MCF 10A (cell line): ENCODE results near the gene PIPOX. TPM values are rescaled to one million over a fixed set of nuclear protein-coding genes. Genes with fewer than 3 reads are reported as not detected.

Experiments
- BruUV-seq: library from RNA; stranded (reverse); fragments of 400-500 nt; replicated peaks from 2 replicates; lab custom pipeline; 2021; lab: Mats Ljungman, UMichigan
- CTCF ChIA-PET: fragments of 300-600 bp; sonication (Branson Sonifier 250); formaldehyde crosslinking; extraction: SDS; loops from one replicate; lab custom pipeline; 2021; ENCODE audit warnings: antibody characterized with exemption, inconsistent platforms; lab: Yijun Ruan, JAX
- POLR2A ChIA-PET: fragments of 300-600, 350-650 bp; sonication (Branson Sonifier 250); formaldehyde crosslinking; extraction: SDS; loops from one replicate; lab custom pipeline; 2020; ENCODE audit warnings: antibody characterized with exemption, inconsistent platforms; lab: Yijun Ruan, JAX
- DNase-seq: peaks from one replicate; pipeline ENCODE4 v3.0.0-alpha.2; 2018; ENCODE audit not compliant: unreplicated experiment
- H3K27ac Mint-ChIP-seq: one replicate; pipeline ENCODE4 v1.8.0; 2022; ENCODE audit warnings: mild to moderate bottlenecking, low read depth, mixed read lengths; ENCODE audit not compliant: unreplicated experiment
- H3K27me3 Mint-ChIP-seq: one replicate; pipeline ENCODE4 v1.8.0; 2022; ENCODE audit warnings: mixed read lengths; ENCODE audit not compliant: insufficient read depth, unreplicated experiment
- H3K36me3 Mint-ChIP-seq: one replicate; pipeline ENCODE4 v1.8.0; 2022; ENCODE audit warnings: mild to moderate bottlenecking, moderate library complexity, mixed read lengths; ENCODE audit not compliant: insufficient read depth, unreplicated experiment
- H3K4me1 Mint-ChIP-seq: one replicate; pipeline ENCODE4 v1.8.0; 2022; ENCODE audit warnings: mixed read lengths; ENCODE audit not compliant: insufficient read depth, unreplicated experiment
- H3K4me3 Mint-ChIP-seq: one replicate; pipeline ENCODE4 v1.8.0; 2022; ENCODE audit warnings: mild to moderate bottlenecking, moderate library complexity, mixed read lengths; ENCODE audit not compliant: unreplicated experiment
- H3K9me3 Mint-ChIP-seq: one replicate; pipeline ENCODE4 v1.8.0; 2022; ENCODE audit warnings: mixed read lengths; ENCODE audit not compliant: unreplicated experiment
- intact Hi-C: fragments of 100-400 bp; cut with micrococcal nuclease; formaldehyde crosslinking; loops from 2 replicates; pipeline ENCODE4 v1.14.1; 2022
- total RNA-seq: library from RNA; stranded (reverse); gene quantifications from 2 replicates; pipeline ENCODE4 v1.2.3, GENCODE V29; 2022
- TF ChIP-seq, protein P1 (sequence below): fragments of 200-600 bp; IDR thresholded peaks from one replicate; pipeline ENCODE4 v1.8.0; 2022; ENCODE audit warnings: antibody characterized with exemption, mild to moderate bottlenecking; ENCODE audit not compliant: unreplicated experiment

The PIPOX gene
- total RNA-seq, 1 experiment from 2014 or later: not detected

- ChIA-PET POLR2A (no interaction called here), CTCF (interaction anchor here (1.2 kb wide), 1 partner anchor 87 kb away, joined by 3 read pairs; no protein-coding TSS in a partner anchor)
- no peaks in the 10 kb centered on the region for H3K4me1 Mint-ChIP-seq
- H3K4me3 Mint-ChIP-seq: no peak overlapping the region
- intact Hi-C loops: no loop called here
- DNase-seq: no peak
- H3K36me3 Mint-ChIP-seq: no peaks in the 10 kb centered on the region
- no peaks in the 10 kb centered on the region for H3K9me3 Mint-ChIP-seq
- H3K27ac Mint-ChIP-seq: no peak overlapping the region
- BruUV-seq: no TSS peak
- TF ChIP-seq, protein P1, sequence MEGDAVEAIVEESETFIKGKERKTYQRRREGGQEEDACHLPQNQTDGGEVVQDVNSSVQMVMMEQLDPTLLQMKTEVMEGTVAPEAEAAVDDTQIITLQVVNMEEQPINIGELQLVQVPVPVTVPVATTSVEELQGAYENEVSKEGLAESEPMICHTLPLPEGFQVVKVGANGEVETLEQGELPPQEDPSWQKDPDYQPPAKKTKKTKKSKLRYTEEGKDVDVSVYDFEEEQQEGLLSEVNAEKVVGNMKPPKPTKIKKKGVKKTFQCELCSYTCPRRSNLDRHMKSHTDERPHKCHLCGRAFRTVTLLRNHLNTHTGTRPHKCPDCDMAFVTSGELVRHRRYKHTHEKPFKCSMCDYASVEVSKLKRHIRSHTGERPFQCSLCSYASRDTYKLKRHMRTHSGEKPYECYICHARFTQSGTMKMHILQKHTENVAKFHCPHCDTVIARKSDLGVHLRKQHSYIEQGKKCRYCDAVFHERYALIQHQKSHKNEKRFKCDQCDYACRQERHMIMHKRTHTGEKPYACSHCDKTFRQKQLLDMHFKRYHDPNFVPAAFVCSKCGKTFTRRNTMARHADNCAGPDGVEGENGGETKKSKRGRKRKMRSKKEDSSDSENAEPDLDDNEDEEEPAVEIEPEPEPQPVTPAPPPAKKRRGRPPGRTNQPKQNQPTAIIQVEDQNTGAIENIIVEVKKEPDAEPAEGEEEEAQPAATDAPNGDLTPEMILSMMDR: no peak
- H3K27me3 Mint-ChIP-seq: peaks cover 52% of the 10 kb centered on the region
Measured at GRCh38 chr17:29051731-29052130, 8.8 kb downstream of the PIPOX start.

DNA sequence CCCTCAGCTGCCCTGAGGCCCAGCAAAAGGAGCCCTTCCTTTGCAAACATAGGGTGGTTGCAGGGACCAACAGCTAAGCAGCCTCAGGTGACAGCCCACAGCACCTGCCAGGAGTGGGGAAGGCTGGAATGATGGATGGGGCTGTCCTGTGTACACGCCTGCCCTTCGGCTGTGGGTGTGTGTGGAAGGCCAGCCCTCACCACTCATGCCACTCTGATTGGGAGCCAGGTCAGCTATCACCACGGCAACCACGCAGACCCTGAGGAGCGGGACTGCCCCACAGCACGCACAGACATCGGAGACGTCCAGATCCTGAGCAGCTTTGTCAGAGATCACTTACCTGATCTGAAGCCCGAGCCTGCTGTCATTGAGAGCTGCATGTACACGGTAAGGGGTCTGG is 11.9 kb downstream of the PIPOX start:
- H3K4me1 Mint-ChIP-seq: no peaks in the 10 kb centered on the region
- TF ChIP-seq, protein P1: no peak
- DNase-seq: no peak
- no peaks in the 10 kb centered on the region for H3K9me3 Mint-ChIP-seq
- intact Hi-C loops: no loop called here
- no peaks in the 10 kb centered on the region for H3K36me3 Mint-ChIP-seq
- no TSS peak for BruUV-seq
- ChIA-PET CTCF (interaction anchor here (0.7 kb wide), 1 partner anchor 21 kb away, joined by 3 read pairs; no protein-coding TSS in a partner anchor), POLR2A (no interaction called here)
- no peak overlapping the region for H3K27ac Mint-ChIP-seq
- peaks cover 45% of the 10 kb centered on the region for H3K27me3 Mint-ChIP-seq
- H3K4me3 Mint-ChIP-seq: no peak overlapping the region

DNA sequence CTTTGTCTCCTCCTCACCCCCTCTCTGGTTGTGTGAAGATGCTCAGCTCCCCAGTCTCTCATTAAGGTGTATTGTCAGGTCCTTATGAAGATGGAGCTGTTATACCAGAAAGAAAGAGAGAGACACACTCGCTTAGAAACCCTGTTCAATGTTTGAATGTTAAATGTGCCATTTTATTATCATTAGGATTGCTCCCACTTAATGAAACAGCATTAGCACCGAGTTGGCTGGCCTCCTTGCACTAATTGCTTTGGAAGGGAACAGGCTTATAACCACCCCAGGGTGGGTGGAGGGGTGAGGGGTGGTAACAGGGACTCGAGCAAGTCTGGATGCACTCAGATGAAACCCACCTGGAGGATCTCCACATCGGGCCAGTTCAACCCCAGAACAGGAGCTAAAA is 14.4 kb downstream of the PIPOX start:
- BruUV-seq: no TSS peak
- peaks cover 35% of the 10 kb centered on the region for H3K27me3 Mint-ChIP-seq
- no peak for DNase-seq
- TF ChIP-seq, protein P1: no peak
- H3K9me3 Mint-ChIP-seq: no peaks in the 10 kb centered on the region
- no peaks in the 10 kb centered on the region for H3K4me1 Mint-ChIP-seq
- H3K4me3 Mint-ChIP-seq: no peak overlapping the region
- intact Hi-C loops: no loop called here
- POLR2A ChIA-PET: interaction anchor here (1.3 kb wide), 1 partner anchor 9 kb away, joined by 4 read pairs; no protein-coding TSS in a partner anchor
- no peak overlapping the region for H3K27ac Mint-ChIP-seq
- no peaks in the 10 kb centered on the region for H3K36me3 Mint-ChIP-seq
- CTCF ChIA-PET: no interaction called here

GRCh38 chr17:29058391-29058790 is 15.4 kb downstream of the PIPOX start:
- H3K4me3 Mint-ChIP-seq: no peak overlapping the region
- no peaks in the 10 kb centered on the region for H3K36me3 Mint-ChIP-seq
- H3K9me3 Mint-ChIP-seq: no peaks in the 10 kb centered on the region
- peaks cover 34% of the 10 kb centered on the region for H3K27me3 Mint-ChIP-seq
- no TSS peak for BruUV-seq
- ChIA-PET CTCF (no interaction called here), POLR2A (no interaction called here)
- intact Hi-C loops: no loop called here
- no peak overlapping the region for H3K27ac Mint-ChIP-seq
- TF ChIP-seq, protein P1: no peak
- DNase-seq: no peak
- H3K4me1 Mint-ChIP-seq: no peaks in the 10 kb centered on the region
